ENCODE data around the gene COMMD3.

DNA sequence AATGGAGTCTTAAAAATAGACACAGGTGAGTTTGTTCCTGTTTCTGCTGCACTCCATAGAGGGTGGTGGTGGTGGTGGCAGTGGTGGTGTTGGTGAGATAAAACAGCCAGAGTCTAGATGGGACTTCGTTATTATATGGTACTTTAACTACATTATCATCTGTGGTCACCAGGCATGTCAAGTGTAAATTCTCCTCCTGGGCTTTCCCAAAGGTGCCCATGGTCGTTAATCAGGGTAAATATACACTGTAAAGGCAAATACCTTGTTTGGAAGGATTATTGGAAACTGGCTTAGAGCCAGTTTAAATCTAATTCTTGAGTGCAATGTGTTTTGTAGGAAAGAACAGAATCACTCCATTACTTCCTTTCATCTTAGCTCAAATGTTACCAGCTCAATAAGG lies 21.5 kb upstream of the COMMD3 start:
- TF ChIP-seq POLR2A (IDR thresholded peaks at IDR 0.05) = no peak
- TF ChIP-seq, protein P1, sequence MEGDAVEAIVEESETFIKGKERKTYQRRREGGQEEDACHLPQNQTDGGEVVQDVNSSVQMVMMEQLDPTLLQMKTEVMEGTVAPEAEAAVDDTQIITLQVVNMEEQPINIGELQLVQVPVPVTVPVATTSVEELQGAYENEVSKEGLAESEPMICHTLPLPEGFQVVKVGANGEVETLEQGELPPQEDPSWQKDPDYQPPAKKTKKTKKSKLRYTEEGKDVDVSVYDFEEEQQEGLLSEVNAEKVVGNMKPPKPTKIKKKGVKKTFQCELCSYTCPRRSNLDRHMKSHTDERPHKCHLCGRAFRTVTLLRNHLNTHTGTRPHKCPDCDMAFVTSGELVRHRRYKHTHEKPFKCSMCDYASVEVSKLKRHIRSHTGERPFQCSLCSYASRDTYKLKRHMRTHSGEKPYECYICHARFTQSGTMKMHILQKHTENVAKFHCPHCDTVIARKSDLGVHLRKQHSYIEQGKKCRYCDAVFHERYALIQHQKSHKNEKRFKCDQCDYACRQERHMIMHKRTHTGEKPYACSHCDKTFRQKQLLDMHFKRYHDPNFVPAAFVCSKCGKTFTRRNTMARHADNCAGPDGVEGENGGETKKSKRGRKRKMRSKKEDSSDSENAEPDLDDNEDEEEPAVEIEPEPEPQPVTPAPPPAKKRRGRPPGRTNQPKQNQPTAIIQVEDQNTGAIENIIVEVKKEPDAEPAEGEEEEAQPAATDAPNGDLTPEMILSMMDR (IDR thresholded peaks at IDR 0.05) = no peak

Data from Peyer's patch (tissue), 4 donors.